ENCODE results near the gene HAUS6.
"Not testable (repeated sequence)": the region's sequence is repeated elsewhere in the genome, so short reads cannot be mapped to it uniquely, and the experiment has no call there.

HAUS6 gene

GRCh38 chr9:19102631-19103345, at the start of gene HAUS6:
Gene HAUS6 (minus strand): TSS chr9:19102904. CDS start chr9:19102651, 253 bp downstream.
- DNase-seq (ENCODE audit: low spot score in 2 of 2) (peak; percentile 75 to 95), ATAC-seq (peak; percentile 98)
- Mint-ChIP-seq H3K27ac (peak within 1 kb of the TSS; percentile 97), H3K4me1 (peaks cover 27% of the 10 kb centered on the region), H3K4me3 (peak within 1 kb of the TSS; percentile 96), H3K9me3 (no peaks in the 10 kb centered on the region), H3K36me3 (peaks cover 40% of the 10 kb centered on the region)

GRCh38 chr9:19152160-19152498, 49.4 kb upstream of the HAUS6 start:
- peaks cover 28% of the 10 kb centered on the region for H3K4me1 Mint-ChIP-seq
- ATAC-seq; H3K9me3 Mint-ChIP-seq; H3K4me3 Mint-ChIP-seq; DNase-seq (ENCODE audit: low spot score in 2 of 2); H3K36me3 Mint-ChIP-seq: not testable (repeated sequence)
- peak overlapping the region; percentile 44 for H3K27ac Mint-ChIP-seq

- H3K36me3 Mint-ChIP-seq: no peaks in the 10 kb centered on the region
- DNase-seq (ENCODE audit: low spot score in 2 of 2) (no peak), ATAC-seq (no peak)
- H3K4me1 Mint-ChIP-seq: peaks cover 28% of the 10 kb centered on the region
- H3K9me3 Mint-ChIP-seq: no peaks in the 10 kb centered on the region
- H3K4me3 Mint-ChIP-seq: no peak overlapping the region
- no peak overlapping the region for H3K27ac Mint-ChIP-seq
Observed at GRCh38 chr9:19151425-19152159, 48.9 kb upstream of the HAUS6 start.

- no peak overlapping the region for H3K27ac Mint-ChIP-seq
Observed at GRCh38 chr9:19149230-19149629, 46.5 kb upstream of the HAUS6 start.

GRCh38 chr9:19148187-19148586, 45.5 kb upstream of the HAUS6 start:
- ATAC-seq: no peak
- no peaks in the 10 kb centered on the region for H3K4me1 Mint-ChIP-seq
- H3K36me3 Mint-ChIP-seq: no peaks in the 10 kb centered on the region

More at GRCh38 chr9:19149230-19149629, 46.5 kb upstream of the HAUS6 start:
- no peak for ATAC-seq
- H3K36me3 Mint-ChIP-seq: no peaks in the 10 kb centered on the region
- DNase-seq (ENCODE audit: low spot score in 2 of 2): no peak
- no peak overlapping the region for H3K4me3 Mint-ChIP-seq
- H3K9me3 Mint-ChIP-seq: no peaks in the 10 kb centered on the region
- peaks cover 9% of the 10 kb centered on the region for H3K4me1 Mint-ChIP-seq

GRCh38 chr9:19146441-19147024, 43.8 kb upstream of the HAUS6 start:
- H3K9me3 Mint-ChIP-seq: no peaks in the 10 kb centered on the region
- DNase-seq (ENCODE audit: low spot score in 2 of 2) (no peak), ATAC-seq (no peak)
- H3K27ac Mint-ChIP-seq: no peak overlapping the region
- H3K36me3 Mint-ChIP-seq: no peaks in the 10 kb centered on the region
- no peaks in the 10 kb centered on the region for H3K4me1 Mint-ChIP-seq
- H3K4me3 Mint-ChIP-seq: no peak overlapping the region

More at GRCh38 chr9:19148187-19148586, 45.5 kb upstream of the HAUS6 start:
- no peak overlapping the region for H3K4me3 Mint-ChIP-seq
- H3K9me3 Mint-ChIP-seq: no peaks in the 10 kb centered on the region
- H3K27ac Mint-ChIP-seq: no peak overlapping the region
- DNase-seq (ENCODE audit: low spot score in 2 of 2): no peak

GRCh38 chr9:19145881-19146280, 43.2 kb upstream of the HAUS6 start:
- DNase-seq (ENCODE audit: low spot score in 2 of 2) (no peak), ATAC-seq (no peak)
- no peak overlapping the region for H3K27ac Mint-ChIP-seq
- H3K9me3 Mint-ChIP-seq: no peaks in the 10 kb centered on the region
- H3K36me3 Mint-ChIP-seq: no peaks in the 10 kb centered on the region
- no peak overlapping the region for H3K4me3 Mint-ChIP-seq
- H3K4me1 Mint-ChIP-seq: no peaks in the 10 kb centered on the region

GRCh38 chr9:19140259-19140658, 37.6 kb upstream of the HAUS6 start:
- H3K9me3 Mint-ChIP-seq: no peaks in the 10 kb centered on the region
- no peak for ATAC-seq

GRCh38 chr9:19138084-19138483, 35.4 kb upstream of the HAUS6 start:
- Mint-ChIP-seq H3K4me3 (no peak overlapping the region), H3K36me3 (no peaks in the 10 kb centered on the region), H3K9me3 (no peaks in the 10 kb centered on the region), H3K27ac (no peak overlapping the region), H3K4me1 (no peaks in the 10 kb centered on the region)
- ATAC-seq (no peak), DNase-seq (ENCODE audit: low spot score in 2 of 2) (no peak)

More at GRCh38 chr9:19140259-19140658, 37.6 kb upstream of the HAUS6 start:
- no peak for DNase-seq (ENCODE audit: low spot score in 2 of 2)
- H3K4me1 Mint-ChIP-seq: no peaks in the 10 kb centered on the region
- no peak overlapping the region for H3K27ac Mint-ChIP-seq
- no peak overlapping the region for H3K4me3 Mint-ChIP-seq
- H3K36me3 Mint-ChIP-seq: no peaks in the 10 kb centered on the region

- ATAC-seq (no peak), DNase-seq (ENCODE audit: low spot score in 2 of 2) (no peak)
- Mint-ChIP-seq H3K4me1 (no peaks in the 10 kb centered on the region), H3K4me3 (no peak overlapping the region), H3K36me3 (no peaks in the 10 kb centered on the region), H3K9me3 (no peaks in the 10 kb centered on the region), H3K27ac (no peak overlapping the region)
Observed at GRCh38 chr9:19137282-19137681, 34.6 kb upstream of the HAUS6 start.

- DNase-seq (ENCODE audit: low spot score in 2 of 2) (no peak), ATAC-seq (no peak)
- peak overlapping the region; percentile 9 for H3K27ac Mint-ChIP-seq
- H3K4me1 Mint-ChIP-seq: no peaks in the 10 kb centered on the region
- H3K9me3 Mint-ChIP-seq: no peaks in the 10 kb centered on the region
- no peak overlapping the region for H3K4me3 Mint-ChIP-seq
- no peaks in the 10 kb centered on the region for H3K36me3 Mint-ChIP-seq
Observed at GRCh38 chr9:19136129-19136528, 33.4 kb upstream of the HAUS6 start.

- Mint-ChIP-seq H3K4me1 (peaks cover 13% of the 10 kb centered on the region), H3K4me3 (no peak overlapping the region), H3K36me3 (no peaks in the 10 kb centered on the region), H3K9me3 (no peaks in the 10 kb centered on the region), H3K27ac (no peak overlapping the region)
- ATAC-seq (peak; percentile 89), DNase-seq (ENCODE audit: low spot score in 2 of 2) (peak in 1 of 2 donors; percentile 54)
Observed at GRCh38 chr9:19133549-19134345, 31.0 kb upstream of the HAUS6 start.

- ATAC-seq (no peak), DNase-seq (ENCODE audit: low spot score in 2 of 2) (no peak)
- Mint-ChIP-seq H3K36me3 (peaks cover 28% of the 10 kb centered on the region), H3K4me1 (peaks cover 30% of the 10 kb centered on the region), H3K9me3 (no peaks in the 10 kb centered on the region), H3K4me3 (no peak overlapping the region), H3K27ac (no peak overlapping the region)
Observed at GRCh38 chr9:19130436-19130835, 27.7 kb upstream of the HAUS6 start.

GRCh38 chr9:19127871-19128500, 25.3 kb upstream of the HAUS6 start:
- H3K4me1 Mint-ChIP-seq: peaks cover 46% of the 10 kb centered on the region
- peak overlapping the region; percentile 81 for H3K4me3 Mint-ChIP-seq
- ATAC-seq (peak; percentile 33), DNase-seq (ENCODE audit: low spot score in 2 of 2) (peak in 1 of 2 donors; percentile 11)
- peak overlapping the region; percentile 93 for H3K27ac Mint-ChIP-seq
- H3K9me3 Mint-ChIP-seq: no peaks in the 10 kb centered on the region
- peaks cover 53% of the 10 kb centered on the region for H3K36me3 Mint-ChIP-seq

GRCh38 chr9:19124430-19124793, 21.7 kb upstream of the HAUS6 start:
- Mint-ChIP-seq H3K36me3 (peaks cover 88% of the 10 kb centered on the region), H3K4me3 (peak overlapping the region; percentile 81), H3K27ac (peak overlapping the region; percentile 79), H3K4me1 (peaks cover 40% of the 10 kb centered on the region), H3K9me3 (no peaks in the 10 kb centered on the region)
- ATAC-seq (no peak), DNase-seq (ENCODE audit: low spot score in 2 of 2) (no peak)

Data from stimulated activated effector memory CD8-positive, alpha-beta T cell treated with anti-CD3 and anti-CD28 coated beads, Interleukin-12 subunit alpha, Interleukin-12 subunit beta, amount 100 ng/mL, for 72 hours (primary cell).